Amniotic epithelial cell (primary cell): ENCODE results near the gene HINT2.

Experiments used
- DNase-seq: peaks from one replicate; pipeline ENCODE4 v3.0.0-alpha.2; 2010; ENCODE audit warnings: low read depth

Gene HINT2

GRCh38 chr9:35774907-35775635 lies 39.8 kb downstream of the HINT2 start:
- no peak for DNase-seq

GRCh38 chr9:35771943-35772342 lies 42.9 kb downstream of the HINT2 start:
- peak; percentile 41 for DNase-seq

DNA sequence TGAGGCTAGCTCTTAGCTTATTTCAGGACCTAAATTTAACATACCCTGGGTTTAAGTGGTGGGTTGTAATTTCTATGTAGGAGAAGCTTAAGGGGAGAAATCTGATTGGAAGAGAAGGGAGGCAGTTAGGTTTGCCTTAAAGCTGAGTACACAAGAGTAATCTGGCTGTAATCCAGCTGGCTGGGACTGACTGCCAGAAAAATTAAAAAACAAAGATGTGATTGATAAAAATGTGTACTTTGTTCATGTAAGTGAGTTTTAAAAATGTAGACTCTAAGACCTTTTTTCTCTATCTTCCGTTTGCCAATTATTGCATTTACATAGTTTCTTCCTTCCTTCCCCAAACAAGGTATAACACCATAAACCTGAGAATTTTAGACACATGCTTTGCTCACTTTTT lies 43.3 kb downstream of the HINT2 start:
- no peak for DNase-seq

DNA sequence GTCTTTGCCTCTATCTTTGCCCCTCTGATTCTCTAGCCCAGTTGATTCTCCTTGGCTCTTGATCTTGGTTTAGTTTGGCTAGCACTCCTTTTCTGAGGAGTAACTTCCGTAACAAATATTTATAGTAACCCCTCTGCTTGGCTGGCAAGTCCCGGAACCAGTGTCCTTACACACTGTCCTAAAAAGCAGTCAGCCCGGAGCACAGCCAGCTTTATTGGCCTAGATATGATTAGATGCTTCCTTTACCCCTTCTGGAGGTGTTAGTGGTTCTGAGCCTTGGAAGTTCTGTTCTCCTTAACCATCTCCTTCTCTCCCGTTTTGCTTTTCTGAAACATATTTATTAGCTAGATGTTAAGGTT lies 43.8 kb downstream of the HINT2 start:
- no peak for DNase-seq

GRCh38 chr9:35769763-35770162 lies 45.1 kb downstream of the HINT2 start:
- DNase-seq, result no peak

DNA sequence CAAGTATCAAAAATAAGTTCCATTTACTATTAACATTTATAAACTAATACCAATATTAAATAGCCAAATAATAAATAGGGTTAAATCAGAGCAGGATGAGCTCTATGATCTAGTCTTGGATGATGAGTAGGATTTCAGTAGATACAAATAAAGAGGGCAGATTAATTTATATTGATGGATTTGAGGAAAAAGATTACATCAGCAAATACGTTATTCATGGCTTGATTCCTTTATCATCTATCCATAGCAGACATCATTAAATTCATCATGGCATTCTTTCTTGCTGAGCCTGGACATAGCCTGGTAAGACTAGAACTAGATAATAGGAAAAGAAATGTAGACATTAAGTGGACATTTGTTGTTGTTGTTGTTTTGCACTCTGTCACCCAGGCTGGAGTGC lies 47.4 kb downstream of the HINT2 start:
- DNase-seq, result no peak

DNA sequence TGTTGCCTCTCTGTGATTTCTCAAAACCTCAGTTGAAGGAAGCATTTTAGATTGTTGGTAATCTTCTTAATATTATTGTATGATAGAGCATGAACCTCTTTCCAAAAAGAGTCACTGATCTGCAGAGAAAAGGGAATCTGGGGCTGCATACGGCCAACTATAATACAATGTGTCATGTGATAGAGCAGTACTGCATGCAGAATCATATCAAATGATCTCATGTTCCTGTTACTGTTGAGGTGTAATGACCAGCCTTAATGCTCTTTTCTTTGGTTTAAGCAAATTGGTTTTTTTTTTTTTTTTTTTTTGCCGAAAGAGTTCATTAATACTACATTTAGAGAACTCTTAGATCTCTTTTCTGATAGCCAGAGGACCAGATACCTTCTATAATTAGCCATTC lies 47.8 kb downstream of the HINT2 start:
- no peak for DNase-seq

- no peak for DNase-seq
Observed at GRCh38 chr9:35763803-35764202, 51.0 kb downstream of the HINT2 start.

- DNase-seq, result no peak
Observed at GRCh38 chr9:35763181-35763580, 51.7 kb downstream of the HINT2 start.
